Body of pancreas (tissue), 4 donors: ENCODE data around the gene PPFIA1. TPM values are rescaled to one million over a fixed set of nuclear protein-coding genes. Genes with fewer than 3 reads are reported as not detected.

Experiments
- ATAC-seq: fragments of 150-250 bp; one replicate; pipeline ENCODE4 v1.9.1; 2016
- DNase-seq, 4 donors: peaks; one replicate each; pipeline ENCODE4 v3.0.0-alpha.2; 2019
- H3K27ac ChIP-seq, 4 donors: fragments of 200-600 bp; sonication (generic); 1 replicate in 3 of 4; 2 replicates in 1 of 4; pipeline versions ENCODE4 v1.5.1 to v1.6.1; 2016 to 2019; ENCODE audit warnings: mild to moderate bottlenecking in 1 of 4, mixed read lengths in 1 of 4, moderate library complexity in 1 of 4
- H3K27me3 ChIP-seq, 2 donors: fragments of 200-600 bp; sonication (generic); one replicate each; pipeline ENCODE4 v1.6.0; 2016; ENCODE audit warnings: mild to moderate bottlenecking in 1 of 2
- H3K36me3 ChIP-seq, 2 donors: fragments of 200-600 bp; sonication (generic); replicated peaks in 1 of 2; 2 replicates each; pipeline ENCODE4 v1.5.1; 2016; ENCODE audit warnings: low read depth in 2 of 2; ENCODE audit not compliant: insufficient read depth in 1 of 2
- H3K4me1 ChIP-seq: fragments of 200-600 bp; sonication (generic); one replicate; pipeline ENCODE4 v1.6.0; 2016
- H3K4me3 ChIP-seq, 2 donors: fragments of 200-600 bp; sonication (generic); 1 replicate in 1 of 2; 2 replicates in 1 of 2; pipeline ENCODE4 v1.5.1; 2016 to 2019
- H3K9me3 ChIP-seq, 3 donors: fragments of 200-600 bp; sonication (generic); 1 replicate in 2 of 3; 2 replicates in 1 of 3; pipeline ENCODE4 v1.5.1; 2016
- CTCF ChIP-seq, 7 experiments: fragments of 450-650 bp in 4 of 7; fragments of 200-600 bp in 3 of 7; sonication (generic) in 3 of 7; IDR thresholded peaks; one replicate each; pipeline ENCODE4 v1.5.1; 2016 to 2019; ENCODE audit warnings: antibody characterized with exemption in 7 of 7
- POLR2A ChIP-seq, 3 donors: fragments of 450-650 bp; IDR thresholded peaks; one replicate each; pipeline ENCODE4 v1.6.1; 2016; ENCODE audit warnings: antibody characterized with exemption in 3 of 3, mild to moderate bottlenecking in 2 of 3
- WGBS, 2 donors: methylation state at CpG; one replicate each; pipeline ENCODE4 v1.1.5; 2017; 5-methylcytosine and 5-hydroxymethylcytosine counted together
- intact Hi-C: fragments of 100-400 bp; cut with DNase I; formaldehyde crosslinking; loops from one replicate; pipeline ENCODE4 v1.15.1; 2023
- total RNA-seq, 2 donors: library from RNA; depleted of rRNA; stranded (reverse); fragments of >200 nt; gene quantifications; one replicate each; pipeline ENCODE4 v1.1.0, GENCODE V29; 2016

The PPFIA1 gene
- total RNA-seq, 2 donors from 2014 or later = 22.1 to 29.3 TPM

- 92% methylated on average over 18 to 19 of the region's 19 CpGs for WGBS, 2 donors
- no peak for TF ChIP-seq CTCF (IDR thresholded peaks at IDR 0.05)
- TF ChIP-seq POLR2A (IDR thresholded peaks at IDR 0.05) = no peak
- no peak for ATAC-seq
Observed at GRCh38 chr11:70353900-70354568, 83.5 kb downstream of the PPFIA1 start.

GRCh38 chr11:70354629-70355028 lies 84.1 kb downstream of the PPFIA1 start:
- Histone ChIP-seq H3K27ac (no peak overlapping the region), H3K36me3 (peaks cover 7 to 25% of the 10 kb centered on the region in 2 donors), H3K4me1 (no peaks in the 10 kb centered on the region), H3K9me3 (no peaks in the 10 kb centered on the region), H3K4me3 (no peak overlapping the region), H3K27me3 (no peaks in the 10 kb centered on the region)
- no peak for TF ChIP-seq POLR2A (IDR thresholded peaks at IDR 0.05)
- TF ChIP-seq CTCF (IDR thresholded peaks at IDR 0.05) = no peak
- intact Hi-C loops = no loop called here
- 89 to 94% methylated on average over 2 of the region's 2 CpGs for WGBS, 2 donors
- no peak for ATAC-seq
- DNase-seq = no peak

More at GRCh38 chr11:70353900-70354568, 83.5 kb downstream of the PPFIA1 start:
- Histone ChIP-seq H3K4me3 (no peak overlapping the region), H3K27me3 (no peaks in the 10 kb centered on the region), H3K27ac (no peak overlapping the region), H3K9me3 (no peaks in the 10 kb centered on the region), H3K36me3 (peaks cover 7 to 23% of the 10 kb centered on the region in 2 donors), H3K4me1 (no peaks in the 10 kb centered on the region)
- DNase-seq = no peak
- intact Hi-C loops = no loop called here

- no peak for TF ChIP-seq POLR2A (IDR thresholded peaks at IDR 0.05)
- TF ChIP-seq CTCF (IDR thresholded peaks at IDR 0.05) = no peak
- WGBS, 2 donors = 86 to 93% methylated on average over 11 of the region's 11 CpGs
- no peak for ATAC-seq
- intact Hi-C loops = no loop called here
- H3K9me3 ChIP-seq = no peaks in the 10 kb centered on the region
- H3K4me1 ChIP-seq = no peaks in the 10 kb centered on the region
- H3K27ac ChIP-seq = no peak overlapping the region
- no peaks in the 10 kb centered on the region for H3K27me3 ChIP-seq
- H3K4me3 ChIP-seq = no peak overlapping the region
- DNase-seq = no peak
- peaks cover 12 to 34% of the 10 kb centered on the region in 2 donors for H3K36me3 ChIP-seq
Observed at GRCh38 chr11:70358753-70359152, 88.3 kb downstream of the PPFIA1 start.

GRCh38 chr11:70359451-70360205 lies 89.1 kb downstream of the PPFIA1 start:
- intact Hi-C loops = no loop called here
- WGBS, 2 donors = 83 to 95% methylated on average over 8 of the region's 8 CpGs
- ATAC-seq = no peak

More at GRCh38 chr11:70359451-70360205, 89.1 kb downstream of the PPFIA1 start:
- Histone ChIP-seq H3K27me3 (no peaks in the 10 kb centered on the region), H3K9me3 (no peaks in the 10 kb centered on the region), H3K4me1 (no peaks in the 10 kb centered on the region), H3K27ac (no peak overlapping the region), H3K36me3 (peaks cover 12 to 35% of the 10 kb centered on the region in 2 donors), H3K4me3 (no peak overlapping the region)
- TF ChIP-seq POLR2A (IDR thresholded peaks at IDR 0.05) (no peak), CTCF (IDR thresholded peaks at IDR 0.05) (no peak)
- DNase-seq = no peak
